Heart left ventricle (tissue), 16 donors: Measurements from ENCODE around the gene KRT85. TPM values are rescaled to one million over a fixed set of nuclear protein-coding genes. Genes with fewer than 3 reads are reported as not detected.

Experiments
- ATAC-seq, 4 donors: fragments of 200-7000 bp; cut with Tn5 transposase; one replicate each; pipeline ENCODE4 v1.9.1; 2020 to 2022; ENCODE audit warnings: moderate library complexity in 4 of 4, mild to moderate bottlenecking in 3 of 4, moderate number of reproducible peaks in 1 of 4
- DNase-seq, 5 donors: peaks; one replicate each; pipeline ENCODE4 v3.0.0-alpha.2; 2020
- H3K27ac ChIP-seq, 12 donors: fragments of 200-600 bp; sonication (generic) in 4 of 12; one replicate each; pipeline versions ENCODE4 v1.5.0 to v1.8.0; 2016 to 2022; ENCODE audit warnings: mild to moderate bottlenecking in 2 of 12
- H3K27me3 ChIP-seq, 9 donors: fragments of 200-600 bp; sonication (generic) in 2 of 9; one replicate each; pipeline versions ENCODE4 v1.5.1 to v1.8.0; 2016 to 2022; ENCODE audit warnings: mild to moderate bottlenecking in 3 of 9
- H3K36me3 ChIP-seq, 9 donors: fragments of 200-600 bp; sonication (generic) in 2 of 9; one replicate each; pipeline versions ENCODE4 v1.5.0 to v1.8.0; 2018 to 2022; ENCODE audit warnings: mild to moderate bottlenecking in 2 of 9
- H3K4me1 ChIP-seq, 12 donors: fragments of 200-600 bp; sonication (generic) in 4 of 12; one replicate each; pipeline versions ENCODE4 v1.5.0 to v1.8.0; 2016 to 2022; ENCODE audit warnings: mild to moderate bottlenecking in 3 of 12
- H3K4me3 ChIP-seq, 12 donors: fragments of 200-600 bp; sonication (generic) in 4 of 12; one replicate each; pipeline versions ENCODE4 v1.5.0 to v1.8.0; 2017 to 2022; ENCODE audit warnings: mild to moderate bottlenecking in 9 of 12, moderate library complexity in 4 of 12
- H3K9me3 ChIP-seq, 12 donors: fragments of 200-600 bp; sonication (generic) in 4 of 12; one replicate each; pipeline versions ENCODE4 v1.5.0 to v1.8.0; 2016 to 2022; ENCODE audit warnings: mild to moderate bottlenecking in 1 of 12
- POLR2A ChIP-seq, 2 donors: fragments of 450-650 bp; IDR thresholded peaks; one replicate each; pipeline ENCODE4 v1.6.1; 2017; ENCODE audit warnings: antibody characterized with exemption in 2 of 2, mild to moderate bottlenecking in 2 of 2, moderate library complexity in 2 of 2
- WGBS, 4 donors: extraction: QIAGEN DNeasy Blood & Tissue Kit in 2 of 4; methylation state at CpG; one replicate each; pipeline versions ENCODE4 v1.1.5 to v1.1.7; 2013 to 2018; 5-methylcytosine and 5-hydroxymethylcytosine counted together
- intact Hi-C, 10 donors: fragments of 100-400 bp; cut with DNase I; formaldehyde crosslinking; loops; one replicate each; pipeline versions ENCODE4 v1.11.1 to v1.14.2; 2022
- polyA plus RNA-seq, 2 donors: library from polyadenylated mRNA; stranded (reverse); fragments of 200-250 nt; gene quantifications; one replicate each; pipeline ENCODE4 v1.2.3, GENCODE V29; 2013
- total RNA-seq, 9 donors: library from RNA; depleted of rRNA in 2 of 9; stranded (reverse); fragments of >200 nt in 2 of 9; fragmentation: NEBNext Ultra II Directional in 3 of 9; extraction: Animal tissue kit (Norgen Biotek cat#: 25700) in 3 of 9; gene quantifications; one replicate each; pipeline versions ENCODE4 v1.1.0 to v1.2.4, GENCODE V29; 2016 to 2023
- TF ChIP-seq, protein P1 (sequence below), 12 donors: fragments of 200-600 bp; sonication (generic) in 4 of 12; IDR thresholded peaks; one replicate each; pipeline versions ENCODE4 v1.5.0 to v1.8.0; 2018 to 2022; ENCODE audit warnings: antibody characterized with exemption in 12 of 12, mild to moderate bottlenecking in 5 of 12
- donor health status: ischemic (EF 13 %, LVEDD 7.1; RV severe dilation, severe dysfunction).
- donor health status: healthy with polysubstance abuse.
- donor health status: DM: no; HTN: yes; CAD: no.
- donor health status: DM: no; HTN: no; CAD: no.
- donor health status: ischemic (EF 25% LVEDD 6.9; RV normal size, moderate dysfunction).
- donor health status: ischemic (EF 25% LVEDD 5.7; RV mildly dilated, moderate dysfunction).
- donor health status: healthy.
- donor health status: DM: yes; HTN: yes; CAD: no.
- donor health status: ischemic (EF 35%, LVEDD 5.7; RV mildly dilated, moderate dysfunction).
- donor health status: nonischemic (EF 11% LVEDD 7.7; RV severe dilation, severe dysfunction).
- donor health status: DM: yes; HTN: yes; CAD: no.
- donor health status: PGD.
- donor health status: ischemic (EF 29% LVEDD 5.4; RV normal size, mild dysfunction).
- donor health status: nonischemic (EF 23%, LVEDD 6.1; RV moderate dilation, normal function).

KRT85 gene
- total and polyA plus RNA-seq, 11 donors, result not detected

GRCh38 chr12:52355176-52355575, 12.1 kb downstream of the KRT85 start:
- intact Hi-C loops, result no loop called here
- peaks cover 0 to 47% (median 2%) of the 10 kb centered on the region in 9 donors for H3K27me3 ChIP-seq
- no peak for DNase-seq

GRCh38 chr12:52354200-52354599, 13.1 kb downstream of the KRT85 start:
- no peaks in the 10 kb centered on the region for H3K9me3 ChIP-seq
- H3K4me1 ChIP-seq, result peaks cover 0 to 8% (median 0%) of the 10 kb centered on the region in 12 donors
- H3K27me3 ChIP-seq, result peaks cover 0 to 43% (median 2%) of the 10 kb centered on the region in 9 donors
- TF ChIP-seq, protein P1, sequence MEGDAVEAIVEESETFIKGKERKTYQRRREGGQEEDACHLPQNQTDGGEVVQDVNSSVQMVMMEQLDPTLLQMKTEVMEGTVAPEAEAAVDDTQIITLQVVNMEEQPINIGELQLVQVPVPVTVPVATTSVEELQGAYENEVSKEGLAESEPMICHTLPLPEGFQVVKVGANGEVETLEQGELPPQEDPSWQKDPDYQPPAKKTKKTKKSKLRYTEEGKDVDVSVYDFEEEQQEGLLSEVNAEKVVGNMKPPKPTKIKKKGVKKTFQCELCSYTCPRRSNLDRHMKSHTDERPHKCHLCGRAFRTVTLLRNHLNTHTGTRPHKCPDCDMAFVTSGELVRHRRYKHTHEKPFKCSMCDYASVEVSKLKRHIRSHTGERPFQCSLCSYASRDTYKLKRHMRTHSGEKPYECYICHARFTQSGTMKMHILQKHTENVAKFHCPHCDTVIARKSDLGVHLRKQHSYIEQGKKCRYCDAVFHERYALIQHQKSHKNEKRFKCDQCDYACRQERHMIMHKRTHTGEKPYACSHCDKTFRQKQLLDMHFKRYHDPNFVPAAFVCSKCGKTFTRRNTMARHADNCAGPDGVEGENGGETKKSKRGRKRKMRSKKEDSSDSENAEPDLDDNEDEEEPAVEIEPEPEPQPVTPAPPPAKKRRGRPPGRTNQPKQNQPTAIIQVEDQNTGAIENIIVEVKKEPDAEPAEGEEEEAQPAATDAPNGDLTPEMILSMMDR (IDR thresholded peaks at IDR 0.05), result no peak
- TF ChIP-seq POLR2A (IDR thresholded peaks at IDR 0.05), result no peak
- WGBS, 4 donors, result 16 to 29% (median 23%) methylated on average over 5 of the region's 5 CpGs
- no peak for ATAC-seq
- H3K36me3 ChIP-seq, result no peaks in the 10 kb centered on the region
- intact Hi-C loops, result no loop called here
- H3K4me3 ChIP-seq, result no peak overlapping the region
- no peak overlapping the region for H3K27ac ChIP-seq
- no peak for DNase-seq

More at GRCh38 chr12:52355176-52355575, 12.1 kb downstream of the KRT85 start:
- TF ChIP-seq POLR2A (IDR thresholded peaks at IDR 0.05), result no peak
- TF ChIP-seq, protein P1 (IDR thresholded peaks at IDR 0.05), result no peak
- Histone ChIP-seq H3K27ac (no peak overlapping the region), H3K36me3 (no peaks in the 10 kb centered on the region), H3K4me3 (no peak overlapping the region), H3K4me1 (peaks cover 0 to 8% (median 0%) of the 10 kb centered on the region in 12 donors), H3K9me3 (no peaks in the 10 kb centered on the region)
- no peak for ATAC-seq
- whole genome bisulfite sequencing, 4 donors, result 92 to 94% (median 93%) methylated on average over 8 of the region's 8 CpGs

DNA sequence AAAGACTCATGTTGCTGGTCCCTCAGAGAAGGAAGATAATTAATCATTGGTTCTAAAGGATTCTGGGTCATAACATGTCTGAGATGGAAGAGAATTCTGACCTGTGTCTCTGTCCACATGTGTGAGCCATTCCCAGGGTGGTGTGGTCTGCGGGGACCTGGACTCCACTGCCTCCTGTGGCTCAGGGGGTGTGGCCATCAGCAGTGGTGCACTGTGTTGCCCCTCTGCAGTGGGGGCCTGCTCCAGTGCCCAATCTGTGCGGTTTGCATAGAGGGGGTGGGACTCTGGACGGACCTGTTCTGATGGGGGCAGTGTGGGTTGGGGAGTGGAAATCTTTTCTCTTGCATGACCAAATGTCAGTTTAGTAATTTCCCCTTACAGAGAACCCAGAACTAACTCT, 13.5 kb downstream of the KRT85 start:
- H3K4me1 ChIP-seq, result peaks cover 0 to 8% (median 0%) of the 10 kb centered on the region in 12 donors
- 66 to 91% (median 69%) methylated on average over 3 of the region's 3 CpGs for WGBS, 4 donors
- H3K27me3 ChIP-seq, result peaks cover 0 to 42% (median 2%) of the 10 kb centered on the region in 9 donors
- DNase-seq, result no peak
- no peak for ATAC-seq
- no peaks in the 10 kb centered on the region for H3K36me3 ChIP-seq
- intact Hi-C loops, result no loop called here
- no peaks in the 10 kb centered on the region for H3K9me3 ChIP-seq
- TF ChIP-seq, protein P1 (IDR thresholded peaks at IDR 0.05), result no peak
- no peak for TF ChIP-seq POLR2A (IDR thresholded peaks at IDR 0.05)
- H3K4me3 ChIP-seq, result no peak overlapping the region
- H3K27ac ChIP-seq, result no peak overlapping the region

- no peak for ATAC-seq
- DNase-seq, result no peak
- no peak for TF ChIP-seq POLR2A (IDR thresholded peaks at IDR 0.05)
- TF ChIP-seq, protein P1 (IDR thresholded peaks at IDR 0.05), result no peak
- Histone ChIP-seq H3K36me3 (no peaks in the 10 kb centered on the region), H3K27me3 (peaks cover 0 to 41% (median 2%) of the 10 kb centered on the region in 9 donors), H3K4me1 (peaks cover 0 to 8% (median 0%) of the 10 kb centered on the region in 12 donors), H3K27ac (no peak overlapping the region), H3K4me3 (no peak overlapping the region), H3K9me3 (no peaks in the 10 kb centered on the region)
- 79 to 93% (median 81%) methylated on average over 2 of the region's 2 CpGs for WGBS, 4 donors
- intact Hi-C loops, result no loop called here
These were observed 14.3 kb downstream of the KRT85 start for GRCh38 chr12:52352951-52353350.
